GM12878 (cell line): ENCODE results near the gene BBC3. TPM values are rescaled to one million over a fixed set of nuclear protein-coding genes. Genes with fewer than 3 reads are reported as not detected.

Source experiments
- ATAC-seq: fragments of 200-7000 bp; cut with Tn5 transposase; 3 replicates; pipeline ENCODE4 v1.9.1; 2020; ENCODE audit warnings: mild to moderate bottlenecking, moderate library complexity
- BruUV-seq: library from RNA; stranded (reverse); fragments of 400-500 nt; replicated peaks from 2 replicates; lab custom pipeline; 2021; lab: Mats Ljungman, UMichigan
- CTCF ChIA-PET: fragments of 300-600 bp; sonication (Branson Sonifier 250); formaldehyde crosslinking; extraction: SDS; loops from one replicate; lab custom pipeline; 2021; ENCODE audit warnings: inconsistent platforms; lab: Yijun Ruan, JAX
- POLR2A ChIA-PET: fragments of 350-600 bp; formaldehyde crosslinking; extraction: SDS; loops from one replicate; lab custom pipeline; 2021; ENCODE audit warnings: inconsistent platforms; lab: Charles Lee
- RAD21 ChIA-PET: fragments of 300-600 bp; sonication (Branson Sonifier 250); formaldehyde crosslinking; loops from one replicate; lab custom pipeline; 2023; ENCODE audit warnings: antibody characterized with exemption; ENCODE audit not compliant: unreplicated experiment; lab: Charles Lee
- SMC1A ChIA-PET: fragments of 300-600 bp; sonication (Branson Sonifier 250); formaldehyde crosslinking; loops from one replicate; lab custom pipeline; 2023; ENCODE audit not compliant: unreplicated experiment, uncharacterized antibody; lab: Charles Lee
- DNase-seq: peaks from one replicate; pipeline ENCODE4 v3.0.0-alpha.2; 2011; ENCODE audit warnings: low read depth, low spot score
- FAIRE-seq: peaks from 3 replicates; lab custom pipeline; 2011; peaks lifted over from hg19 to GRCh38; lab: Jason Lieb, UNC
- H2AFZ ChIP-seq: 2 replicates; pipeline ENCODE4 v1.6.0; 2011; ENCODE audit warnings: low read depth, low read length, control low read depth; ENCODE audit not compliant: control insufficient read depth
- H3K27ac ChIP-seq: 2 replicates; pipeline ENCODE4 v1.5.1; 2011; ENCODE audit warnings: control low read depth; ENCODE audit not compliant: control insufficient read depth, insufficient read depth
- H3K27me3 ChIP-seq, 2 experiments: replicated peaks in 1 of 2; 2 replicates each; pipeline versions ENCODE4 v1.6.0 to v1.6.1; 2011; ENCODE audit warnings: low read length in 1 of 2; ENCODE audit not compliant: control insufficient read depth in 2 of 2, insufficient read depth in 2 of 2
- H3K36me3 ChIP-seq, 2 experiments: 2 replicates each; pipeline ENCODE4 v1.5.1; 2011; ENCODE audit warnings: low read length in 1 of 2; ENCODE audit not compliant: control insufficient read depth in 2 of 2, insufficient read depth in 2 of 2
- H3K4me1 ChIP-seq: 2 replicates; pipeline ENCODE4 v1.6.1; 2011; ENCODE audit warnings: mild to moderate bottlenecking, low read length, moderate library complexity, mixed read lengths; ENCODE audit not compliant: control insufficient read depth, insufficient read depth
- H3K4me2 ChIP-seq: 2 replicates; pipeline ENCODE4 v1.6.0; 2011; ENCODE audit warnings: control low read depth; ENCODE audit not compliant: control insufficient read depth, insufficient read depth
- H3K4me3 ChIP-seq: fragments of 200-600 bp; sonication (generic); 2 replicates; pipeline ENCODE4 v1.5.1; 2016
- H3K79me2 ChIP-seq: 2 replicates; pipeline ENCODE4 v1.6.0; 2011; ENCODE audit warnings: low read length; ENCODE audit not compliant: control insufficient read depth, insufficient read depth
- H3K9ac ChIP-seq: 2 replicates; pipeline ENCODE4 v1.8.0; 2011; ENCODE audit warnings: low read length, control low read depth, mixed read lengths; ENCODE audit not compliant: control insufficient read depth, insufficient read depth
- H3K9me3 ChIP-seq: replicated peaks from 3 replicates; pipeline ENCODE4 v1.5.1; 2011; ENCODE audit warnings: mild to moderate bottlenecking, low read length; ENCODE audit not compliant: control insufficient read depth, insufficient read depth
- H4K20me1 ChIP-seq: 2 replicates; pipeline ENCODE4 v1.6.0; 2011; ENCODE audit not compliant: control insufficient read depth, insufficient read depth
- CUX1 ChIP-seq: IDR thresholded peaks from 2 replicates; pipeline ENCODE4 v1.6.1; 2012; ENCODE audit warnings: improper control_type of control experiment, low read depth, low read length; ENCODE audit not compliant: insufficient replicate concordance
- EED ChIP-seq: sonication (generic); IDR thresholded peaks from 2 replicates; pipeline ENCODE4 v1.6.1; 2016; ENCODE audit warnings: antibody characterized with exemption, low read depth
- LARP7 ChIP-seq: fragments of 450-650 bp; IDR thresholded peaks from 2 replicates; pipeline ENCODE4 v1.6.1; 2017; ENCODE audit warnings: mild to moderate bottlenecking
- MLLT1 ChIP-seq: fragments of 450-650 bp; IDR thresholded peaks from 2 replicates; pipeline ENCODE4 v1.6.1; 2016; ENCODE audit warnings: mild to moderate bottlenecking
- MTA2 ChIP-seq: fragments of 450-650 bp; IDR thresholded peaks from 2 replicates; pipeline ENCODE4 v1.6.1; 2016; ENCODE audit warnings: low read depth, mild to moderate bottlenecking, moderate library complexity
- NFYA ChIP-seq: IDR thresholded peaks from 2 replicates; pipeline ENCODE4 v1.6.1; 2011; ENCODE audit warnings: low read depth, mild to moderate bottlenecking, low read length, improper control_type of control experiment, borderline replicate concordance
- PAX5 ChIP-seq: IDR thresholded peaks from 2 replicates; pipeline ENCODE4 v1.6.1; 2011; ENCODE audit warnings: low read depth, low read length, borderline replicate concordance
- PAX8 ChIP-seq: fragments of 450-650 bp; IDR thresholded peaks from 2 replicates; pipeline ENCODE4 v1.6.1; 2017; ENCODE audit warnings: mild to moderate bottlenecking, moderate library complexity
- PBX3 ChIP-seq: IDR thresholded peaks from 2 replicates; pipeline ENCODE4 v1.6.1; 2011; ENCODE audit warnings: mild to moderate bottlenecking, low read depth, low read length, moderate library complexity; ENCODE audit not compliant: insufficient replicate concordance
- RAD51 ChIP-seq: fragments of 450-650 bp; IDR thresholded peaks from 2 replicates; pipeline ENCODE4 v1.6.1; 2016; ENCODE audit warnings: moderate library complexity, mild to moderate bottlenecking, inconsistent platforms
- TCF12 ChIP-seq: IDR thresholded peaks from 2 replicates; pipeline ENCODE4 v1.6.1; 2011; ENCODE audit warnings: low read depth, mild to moderate bottlenecking, low read length
- ZNF207 ChIP-seq: fragments of 450-650 bp; IDR thresholded peaks from 2 replicates; pipeline ENCODE4 v1.6.1; 2014; ENCODE audit warnings: antibody characterized with exemption, mild to moderate bottlenecking, borderline replicate concordance
- WGBS: methylation state at CpG from one replicate; pipeline ENCODE4 v1.1.6; 2016; ENCODE audit warnings: low lambda C conversion rate; ENCODE audit not compliant: insufficient replicate concordance, insufficient coverage; ENCODE audit errors: missing lambda C conversion rate; 5-methylcytosine and 5-hydroxymethylcytosine counted together
- in situ Hi-C: fragments of 300-500 bp; cut with MboI; formaldehyde crosslinking; loops from 9 replicates; pipeline ENCODE4 v1.14.3; 2018; ENCODE audit warnings: mixed read lengths
- intact Hi-C: fragments of 100-400 bp; cut with micrococcal nuclease; formaldehyde crosslinking; loops from one replicate; pipeline ENCODE4 v1.14.2; 2022; ENCODE audit not compliant: unreplicated experiment
- polyA plus RNA-seq, 11 experiments: library from polyadenylated mRNA; depleted of rRNA in 4 of 11; unstranded in 6 of 11; stranded (reverse) in 5 of 11; fragments of >200 nt; fragmentation: Nextera tagmentation in 4 of 11; fragmentation: Illumina TruSeq in 1 of 11; extraction: Ambion mirVana in 4 of 11; extraction: Trizol in 1 of 11; gene quantifications; 1 replicate in 1 of 11; 2 replicates in 10 of 11; pipeline versions ENCODE4 v1.2.1 to v1.2.3, GENCODE V29; 2011 to 2016; ENCODE audit warnings: inconsistent platforms in 2 of 11, missing spikeins in 2 of 11, low read depth in 1 of 11
- total RNA-seq, 4 experiments: library from RNA; depleted of rRNA in 3 of 4; stranded (reverse); fragments of >200 nt in 3 of 4; fragmentation: Illumina TruSeq in 1 of 4; extraction: Trizol in 1 of 4; gene quantifications; 2 replicates each; pipeline versions ENCODE4 v1.2.1 to v1.2.3, GENCODE V29; 2013 to 2021

Gene BBC3
- total and polyA plus RNA-seq, 10 of the 15 experiments (the other 5 are each of a cell fraction or from before 2014, with no cell fraction given) = 0.10 to 17.9 (median 7.5) TPM

- no peak for TF ChIP-seq TCF12
- TF ChIP-seq NFYA = no peak
- TF ChIP-seq LARP7 = no peak
- no peak for TF ChIP-seq EED
- no peak for TF ChIP-seq RAD51
- TF ChIP-seq MTA2 = no peak
- no peak for TF ChIP-seq PAX8
Observed at GRCh38 chr19:47247308-47247990, 16.4 kb upstream of the BBC3 start (continued).

- ATAC-seq (peak; percentile 94), DNase-seq (no peak), FAIRE-seq (no peak)
- peak overlapping the region; percentile 70 for H3K9ac ChIP-seq
- peak overlapping the region; percentile 65 for H3K27ac ChIP-seq
- 4% methylated on average over 46 of the region's 46 CpGs for WGBS
- TSS peak; percentile 81 for BruUV-seq
- ChIA-PET POLR2A (interaction anchor here (0.6 to 4.3 kb wide), 18 partner anchors 10 to 131 kb away, joined by 3 to 66 read pairs (median 5); partner anchors contain the start of genes CCDC9, INAFM1 and ZC3H4), RAD21 (interaction anchor here (0.5 to 4.8 kb wide), 36 partner anchors 9 to 231 kb away, joined by 3 to 255 read pairs (median 5); partner anchors contain the start of genes CCDC9, INAFM1, SAE1 and ZC3H4), SMC1A (interaction anchor here (0.7 to 6.1 kb wide), 23 partner anchors 9 to 231 kb away, joined by 3 to 211 read pairs (median 6); partner anchors contain the start of genes CCDC9, SAE1 and ZC3H4), CTCF (interaction anchor here (0.6 to 6.6 kb wide), 47 partner anchors 9 to 528 kb away, joined by 3 to 473 read pairs (median 5); partner anchors contain the start of genes CCDC9, SAE1 and ZC3H4)
- peak overlapping the region; percentile 98 for H3K4me2 ChIP-seq
- no peaks in the 10 kb centered on the region for H4K20me1 ChIP-seq
- peak overlapping the region; percentile 83 for H2AFZ ChIP-seq
- H3K4me3 ChIP-seq = peak overlapping the region; percentile 54
- intact Hi-C loops = loop anchor here (1.0 to 10.0 kb wide), 5 partner anchors 16 to 209 kb away; partner anchors contain the start of gene SAE1
- no peaks in the 10 kb centered on the region for H3K79me2 ChIP-seq
- no peaks in the 10 kb centered on the region; the same call in 2 of the 3 replicates for H3K9me3 ChIP-seq
- no peaks in the 10 kb centered on the region for H3K36me3 ChIP-seq
- peaks cover 29% of the 10 kb centered on the region for H3K4me1 ChIP-seq
- in situ Hi-C loops = no loop called here
- peaks cover 1 to 4% of the 10 kb centered on the region in 2 experiments for H3K27me3 ChIP-seq
- TF ChIP-seq MLLT1 (0 out of 2 replicates have a peak, but pooled peaks have one; percentile 51), ZNF207 (peak; percentile 84; the same call in 1 of the 2 replicates), PBX3 (no peak), LARP7 (peak; percentile 86), PAX5 (peak; percentile 61; the same call in 1 of the 2 replicates), CUX1 (no peak)
Observed at GRCh38 chr19:47243776-47244547, 13.0 kb upstream of the BBC3 start.
